Coronary artery (tissue), 2 donors: ENCODE data around the gene SORCS3.

Experiments used
- DNase-seq: peaks from one replicate; pipeline ENCODE4 v3.0.0-alpha.2; 2017; ENCODE audit warnings: low spot score
- H3K27ac ChIP-seq, 2 donors: fragments of 200-600 bp; sonication (generic); one replicate each; pipeline ENCODE4 v1.5.1; 2016 to 2019
- H3K4me3 ChIP-seq: fragments of 200-600 bp; sonication (generic); 2 replicates; pipeline ENCODE4 v1.5.1; 2016; ENCODE audit warnings: mild to moderate bottlenecking, moderate library complexity
- CTCF ChIP-seq: fragments of 200-600 bp; sonication (generic); IDR thresholded peaks from one replicate; pipeline ENCODE4 v1.5.1; 2019; ENCODE audit warnings: antibody characterized with exemption

SORCS3 gene

GRCh38 chr10:105062951-105063350 is 421.9 kb downstream of the SORCS3 start:
- no peak for TF ChIP-seq CTCF
- DNase-seq, result no peak
- Histone ChIP-seq H3K4me3 (no peak overlapping the region), H3K27ac (no peak overlapping the region)

- TF ChIP-seq CTCF, result no peak
- no peak for DNase-seq
- Histone ChIP-seq H3K4me3 (no peak overlapping the region), H3K27ac (no peak overlapping the region)
Measured at GRCh38 chr10:105063796-105064195, 422.7 kb downstream of the SORCS3 start.

GRCh38 chr10:105068497-105068896 is 427.4 kb downstream of the SORCS3 start:
- DNase-seq, result no peak
- TF ChIP-seq CTCF, result no peak
- Histone ChIP-seq H3K4me3 (no peak overlapping the region), H3K27ac (no peak overlapping the region)

GRCh38 chr10:105070249-105070648 is 429.2 kb downstream of the SORCS3 start:
- no peak for DNase-seq
- H3K27ac ChIP-seq, result no peak overlapping the region
- TF ChIP-seq CTCF, result no peak
- H3K4me3 ChIP-seq, result no peak overlapping the region

GRCh38 chr10:105070952-105071351 is 429.9 kb downstream of the SORCS3 start:
- no peak for DNase-seq
- no peak overlapping the region for H3K4me3 ChIP-seq
- TF ChIP-seq CTCF, result no peak
- H3K27ac ChIP-seq, result no peak overlapping the region

GRCh38 chr10:105071980-105072379 is 430.9 kb downstream of the SORCS3 start:
- H3K4me3 ChIP-seq, result no peak overlapping the region
- TF ChIP-seq CTCF, result no peak
- no peak for DNase-seq
- H3K27ac ChIP-seq, result no peak overlapping the region

GRCh38 chr10:105073999-105074398 is 432.9 kb downstream of the SORCS3 start:
- no peak for TF ChIP-seq CTCF
- Histone ChIP-seq H3K4me3 (no peak overlapping the region), H3K27ac (no peak overlapping the region)
- DNase-seq, result no peak
